AG04450 (cell line): ENCODE results near the gene IPO13. TPM values are rescaled to one million over a fixed set of nuclear protein-coding genes. Genes with fewer than 3 reads are reported as not detected.

Source experiments
- CTCF ChIA-PET: fragments of 300-600, 350-600 bp; formaldehyde crosslinking; extraction: SDS; loops from one replicate; lab custom pipeline; 2022; ENCODE audit warnings: antibody characterized with exemption, inconsistent platforms; lab: Charles Lee
- POLR2A ChIA-PET: fragments of 350-600 bp; formaldehyde crosslinking; extraction: SDS; loops from one replicate; lab custom pipeline; 2021; ENCODE audit warnings: antibody characterized with exemption, inconsistent platforms; lab: Yijun Ruan, JAX
- DNase-seq: peaks from one replicate; pipeline ENCODE4 v3.0.0-alpha.2; 2011; ENCODE audit warnings: low read depth, low spot score
- H3K27ac ChIP-seq: one replicate; pipeline ENCODE4 v1.5.1; 2012; ENCODE audit warnings: low read depth, low read length, control low read depth
- H3K27me3 ChIP-seq: one replicate; pipeline ENCODE4 v1.6.0; 2012; ENCODE audit warnings: low read length; ENCODE audit not compliant: control insufficient read depth, insufficient read depth
- H3K4me3 ChIP-seq: 2 replicates; pipeline ENCODE4 v1.5.1; 2011; ENCODE audit warnings: mild to moderate bottlenecking, low read depth, low read length, control low read depth
- H3K9me3 ChIP-seq: 2 replicates; pipeline ENCODE4 v1.5.1; 2012; ENCODE audit warnings: low read length; ENCODE audit not compliant: control insufficient read depth, insufficient read depth
- CTCF ChIP-seq: IDR thresholded peaks from 2 replicates; pipeline ENCODE4 v1.5.1; 2011; ENCODE audit warnings: low read depth, low read length, control low read depth, inconsistent platforms
- polyA plus RNA-seq: library from polyadenylated mRNA; depleted of rRNA; stranded (reverse); fragments of >200 nt; gene quantifications from 2 replicates; pipeline ENCODE4 v1.2.3, GENCODE V29; 2011

The IPO13 gene
- polyA plus RNA-seq, 1 experiment, result 11.2 TPM

- ChIA-PET CTCF (interaction anchor here (0.6 to 1.8 kb wide), 2 partner anchors 37 to 44 kb away, joined by 3 to 5 read pairs; no protein-coding TSS in a partner anchor), POLR2A (no interaction called here)
- H3K9me3 ChIP-seq, result no peaks in the 10 kb centered on the region; the same call in 1 of the 2 replicates
- H3K4me3 ChIP-seq, result peak overlapping the region; percentile 74
- DNase-seq, result no peak
- H3K27me3 ChIP-seq, result no peaks in the 10 kb centered on the region
- no peak overlapping the region for H3K27ac ChIP-seq
- no peak for TF ChIP-seq CTCF
These were observed 31.5 kb downstream of the IPO13 start for GRCh38 chr1:43978264-43978550.

- POLR2A ChIA-PET, result no interaction called here
- TF ChIP-seq CTCF, result no peak
- Histone ChIP-seq H3K9me3 (no peaks in the 10 kb centered on the region; the same call in 1 of the 2 replicates), H3K27me3 (no peaks in the 10 kb centered on the region), H3K4me3 (peak within 1 kb of the TSS; percentile 74), H3K27ac (peak within 1 kb of the TSS; percentile 57)
- no peak for DNase-seq
- CTCF ChIA-PET, result interaction anchor here (0.6 to 1.8 kb wide), 2 partner anchors 38 to 44 kb away, joined by 3 to 5 read pairs; no protein-coding TSS in a partner anchor
These were observed 32.0 kb downstream of the IPO13 start, which contains the start of gene B4GALT2 for GRCh38 chr1:43978551-43979260. Gene B4GALT2 (plus strand): TSS chr1:43979210. CDS start chr1:43981161, 1,951 bp downstream.

- Histone ChIP-seq H3K27ac (no peak overlapping the region), H3K27me3 (no peaks in the 10 kb centered on the region), H3K9me3 (no peaks in the 10 kb centered on the region; the same call in 1 of the 2 replicates), H3K4me3 (peak overlapping the region; percentile 73)
- no peak for DNase-seq
- ChIA-PET CTCF (no interaction called here), POLR2A (no interaction called here)
- no peak for TF ChIP-seq CTCF
These were observed 32.4 kb downstream of the IPO13 start for GRCh38 chr1:43979261-43979527.

DNA sequence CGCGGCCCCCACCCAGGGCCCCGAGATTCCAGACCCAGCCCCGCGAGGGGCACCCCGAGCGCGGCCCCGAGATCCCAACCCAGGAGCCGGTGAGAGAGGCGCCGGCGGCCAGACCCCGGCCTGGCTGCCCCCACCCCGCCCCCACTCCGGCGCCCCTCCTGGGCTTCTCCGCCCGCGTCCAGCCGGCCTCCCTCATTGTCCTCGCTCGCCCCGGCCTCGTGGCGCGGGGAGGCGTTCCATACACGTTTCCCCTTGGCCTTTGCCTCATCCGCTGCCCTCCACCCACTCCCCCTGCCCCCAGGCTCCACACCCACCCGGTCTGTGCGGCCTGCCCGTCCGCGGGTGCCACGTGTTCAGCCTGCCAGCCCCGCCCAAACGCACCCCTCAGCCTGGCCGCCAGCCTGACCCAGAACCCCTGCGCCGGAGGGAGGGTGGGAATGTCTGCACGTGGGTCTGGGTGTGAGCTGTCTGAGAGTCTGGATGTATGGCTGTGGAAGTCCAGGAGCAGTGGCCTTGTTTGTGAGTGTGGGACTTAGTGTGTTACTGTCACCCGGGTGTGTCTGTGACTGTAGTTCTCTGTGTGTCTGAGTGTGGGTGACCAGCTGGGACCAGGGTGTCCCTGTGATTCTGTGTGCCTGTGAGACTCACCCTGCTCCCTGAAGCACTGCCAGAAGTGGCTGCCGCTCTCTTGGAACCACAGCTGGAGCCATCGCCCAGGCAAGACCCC, 32.9 kb downstream of the IPO13 start:
- peak overlapping the region; percentile 57 for H3K27ac ChIP-seq
- no peak for DNase-seq
- H3K9me3 ChIP-seq, result no peaks in the 10 kb centered on the region; the same call in 1 of the 2 replicates
- H3K4me3 ChIP-seq, result peak overlapping the region; percentile 73
- ChIA-PET POLR2A (interaction anchor here (0.7 to 1.2 kb wide), 2 partner anchors 10 to 57 kb away, joined by 3 to 5 read pairs; no protein-coding TSS in a partner anchor), CTCF (no interaction called here)
- no peaks in the 10 kb centered on the region for H3K27me3 ChIP-seq
- TF ChIP-seq CTCF, result no peak
